ENCODE data around the gene MYO19.

DNA sequence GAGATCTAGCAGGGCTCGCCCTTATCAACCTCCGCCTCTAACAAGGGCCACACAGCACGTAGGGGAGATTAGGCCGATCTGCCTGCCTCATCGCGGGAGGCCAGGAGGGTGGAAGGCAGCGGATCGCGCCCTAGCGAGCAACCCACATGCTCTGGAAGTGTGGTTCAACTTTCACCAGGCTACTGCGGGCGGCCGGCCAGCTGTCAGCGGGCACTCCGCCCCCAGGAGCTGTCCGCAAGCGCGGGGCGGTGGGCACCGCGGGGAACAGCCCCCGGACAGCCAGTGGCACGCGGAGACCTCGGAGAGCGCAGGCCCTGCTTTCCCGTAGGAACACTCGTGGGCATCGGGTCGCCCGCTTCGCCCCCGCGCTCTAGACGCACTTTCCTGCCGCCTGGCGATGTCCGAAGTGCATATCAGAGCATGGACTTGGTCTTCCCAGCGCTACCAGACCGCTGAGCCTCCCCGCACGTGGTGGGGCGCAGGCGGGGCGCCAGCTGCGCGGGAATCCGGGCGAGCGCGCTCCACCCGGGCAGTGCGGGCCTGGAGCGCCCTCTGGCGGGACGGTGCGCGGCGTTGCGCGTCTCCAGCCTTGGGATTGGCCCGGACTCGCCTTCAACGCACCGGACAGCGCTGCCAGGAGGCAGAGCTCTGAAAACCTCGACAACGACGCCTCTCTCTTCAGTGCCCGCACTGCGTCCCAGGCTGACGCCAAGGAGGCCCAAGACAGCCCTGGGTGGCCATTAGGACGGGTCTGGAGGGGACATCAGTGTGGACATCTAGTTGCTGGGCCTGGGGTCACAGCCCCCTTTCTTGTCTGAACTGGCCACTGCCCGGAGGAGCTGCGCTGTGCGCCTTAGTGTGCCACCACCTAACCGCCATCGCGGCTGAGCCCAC, 51.8 kb downstream of the MYO19 start:
- peak; percentile 79 to 97 for TF ChIP-seq CTCF (IDR thresholded peaks at IDR 0.05)
- no peak for TF ChIP-seq POLR2A (IDR thresholded peaks at IDR 0.05)

Data from suprapubic skin (tissue), 3 donors.